Measurements from ENCODE around the gene SP100. TPM values are rescaled to one million over a fixed set of nuclear protein-coding genes. Genes with fewer than 3 reads are reported as not detected.
"Not testable (repeated sequence)": the region's sequence is repeated elsewhere in the genome, so short reads cannot be mapped to it uniquely, and the experiment has no call there.

Gene SP100
- total RNA-seq (2014; rRNA removed; shearing (Covaris generic)): 60.3 and 71.5 TPM in 2 replicates
- polyA plus RNA-seq (2015; cell fraction: cytosol; rRNA removed): 107 and 111 TPM in 2 replicates
- 119 and 123 TPM in 2 replicates for polyA plus RNA-seq (2015; cell fraction: nucleus; rRNA removed)

DNA sequence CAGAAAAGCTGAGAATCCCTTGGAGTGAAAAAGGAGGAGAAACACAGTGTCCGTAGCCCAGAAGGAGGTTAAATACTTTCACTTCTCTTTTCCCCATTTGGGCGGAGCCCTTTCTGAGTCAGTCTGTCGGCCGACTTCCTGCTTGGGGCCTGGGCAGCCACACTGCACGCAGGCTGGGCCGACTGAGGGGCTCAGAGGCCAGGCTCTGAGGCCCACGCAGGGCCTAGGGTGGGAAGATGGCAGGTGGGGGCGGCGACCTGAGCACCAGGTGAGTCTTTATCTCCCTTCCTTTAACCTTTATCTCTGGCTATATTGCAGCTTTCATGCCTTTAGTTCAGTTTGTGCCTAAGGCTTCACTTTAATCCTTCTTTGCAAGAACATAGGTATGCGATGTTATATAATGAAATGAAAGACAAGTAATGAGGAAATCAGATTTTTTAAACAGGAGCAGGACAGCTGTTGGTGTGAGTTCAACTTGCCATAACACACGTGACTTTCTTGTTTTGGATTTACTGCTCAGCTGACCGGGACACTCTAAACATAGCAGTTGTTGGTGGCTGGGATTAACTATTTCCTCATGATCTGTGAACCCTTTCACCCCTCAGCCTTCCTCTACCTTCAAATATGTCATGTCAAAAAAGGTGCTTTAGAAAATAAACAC is at the start of gene SP100:
Gene SP100 (plus strand): TSS at position 141 of the 661 bp plus-strand sequence. CDS start 96 bp downstream, at position 237.
- DNase-seq (ENCODE audit: low read depth): peak; percentile 83

DNA sequence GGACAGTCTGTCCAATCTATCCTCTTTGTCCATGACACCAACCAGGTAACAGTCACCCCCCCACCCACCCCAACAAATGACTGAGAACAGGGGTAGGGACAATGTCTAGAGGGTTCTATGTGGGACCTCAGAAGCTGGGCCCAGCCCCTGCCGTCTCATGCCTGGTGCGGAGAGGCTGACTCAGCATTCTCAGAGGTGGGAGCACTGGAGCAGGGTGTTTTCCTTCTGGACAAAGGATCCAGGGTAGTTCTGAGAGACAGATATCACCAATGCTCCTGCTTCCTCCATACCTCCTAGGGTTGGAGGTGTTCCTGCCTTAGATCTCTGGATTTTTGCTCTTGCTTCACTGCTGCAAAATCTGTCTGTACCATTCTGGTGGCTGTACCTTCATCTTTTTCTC is 33.9 kb upstream of the SP100 start:
- DNase-seq (ENCODE audit: low read depth): no peak

DNA sequence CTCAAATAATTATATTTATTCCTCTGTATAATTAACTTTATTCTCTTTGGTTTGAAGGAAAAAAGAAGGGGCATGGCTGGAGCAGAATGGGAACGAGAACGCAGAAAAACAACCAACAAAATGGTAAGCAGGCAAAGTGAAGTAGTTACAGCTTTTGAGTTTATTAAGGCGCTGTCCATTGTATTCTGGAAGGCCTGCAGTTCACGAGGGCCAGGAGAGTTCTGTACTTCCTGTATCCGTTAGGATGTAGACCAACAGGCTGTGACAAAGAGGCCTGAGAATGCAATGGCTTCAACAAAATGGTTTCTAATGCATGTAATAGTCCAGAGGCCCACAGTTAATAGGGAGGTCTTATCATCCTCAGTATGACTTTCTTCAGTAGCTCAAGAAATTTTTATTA is 32.5 kb upstream of the SP100 start:
- no peak for DNase-seq (ENCODE audit: low read depth)

DNA sequence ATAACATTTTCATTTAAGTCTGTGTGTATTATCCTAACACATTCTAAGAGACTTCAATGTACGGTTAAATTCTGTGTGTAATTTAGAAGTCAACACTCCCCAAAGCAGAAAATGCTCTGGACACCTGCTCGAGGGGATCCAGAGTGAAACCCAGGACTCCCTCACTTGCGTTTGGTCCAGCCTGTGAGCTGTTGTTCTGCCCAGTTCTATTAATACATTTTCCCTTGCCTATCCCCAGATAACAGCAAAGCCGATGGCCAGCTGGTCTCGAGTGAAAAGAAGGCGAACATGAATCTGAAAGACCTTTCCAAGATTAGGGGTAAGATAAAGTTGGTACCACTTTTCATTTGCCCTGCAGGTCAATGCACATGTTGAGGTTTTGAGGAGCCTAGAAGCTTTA is 31.0 kb upstream of the SP100 start:
- DNase-seq (ENCODE audit: low read depth): no peak

DNA sequence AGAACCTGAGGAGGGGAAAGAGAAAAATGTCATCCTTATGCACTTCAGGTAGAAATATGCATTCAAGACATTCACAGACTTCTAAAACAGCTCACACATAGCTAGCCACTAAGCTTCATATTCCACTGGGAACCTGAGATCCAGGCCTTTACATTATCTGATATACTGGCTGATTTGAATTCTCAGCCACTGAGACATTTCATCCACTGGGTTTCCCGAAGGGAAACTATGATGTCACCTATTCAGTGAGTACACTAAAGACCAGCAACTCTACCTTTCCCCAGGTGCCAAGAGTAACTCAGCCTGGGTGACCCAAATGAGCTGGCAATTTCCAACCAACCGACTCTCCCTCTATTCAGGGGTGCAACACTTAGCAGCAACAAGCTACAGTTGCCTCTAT is 21.7 kb upstream of the SP100 start:
- no peak for DNase-seq (ENCODE audit: low read depth)

DNA sequence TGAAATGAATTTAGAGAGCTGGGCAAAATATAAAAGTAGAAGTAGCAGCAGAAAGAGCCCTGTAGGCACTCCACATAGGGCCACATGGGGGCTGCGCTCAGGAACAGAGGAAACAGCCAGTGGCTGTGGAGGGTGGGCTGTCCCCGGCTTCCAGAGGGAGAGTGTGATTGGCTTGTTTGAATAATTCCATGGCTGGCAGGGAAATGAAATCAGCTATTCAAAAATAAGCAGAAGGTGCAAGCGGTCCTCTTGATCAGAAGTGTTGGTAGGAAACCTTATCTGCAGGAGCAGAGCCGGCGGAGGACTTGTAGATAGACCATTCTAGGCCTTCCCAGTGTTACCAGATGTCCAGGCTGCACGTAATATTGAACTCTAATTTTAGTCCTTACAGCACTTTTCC is 17.3 kb upstream of the SP100 start:
- not testable (repeated sequence) for DNase-seq (ENCODE audit: low read depth)

DNA sequence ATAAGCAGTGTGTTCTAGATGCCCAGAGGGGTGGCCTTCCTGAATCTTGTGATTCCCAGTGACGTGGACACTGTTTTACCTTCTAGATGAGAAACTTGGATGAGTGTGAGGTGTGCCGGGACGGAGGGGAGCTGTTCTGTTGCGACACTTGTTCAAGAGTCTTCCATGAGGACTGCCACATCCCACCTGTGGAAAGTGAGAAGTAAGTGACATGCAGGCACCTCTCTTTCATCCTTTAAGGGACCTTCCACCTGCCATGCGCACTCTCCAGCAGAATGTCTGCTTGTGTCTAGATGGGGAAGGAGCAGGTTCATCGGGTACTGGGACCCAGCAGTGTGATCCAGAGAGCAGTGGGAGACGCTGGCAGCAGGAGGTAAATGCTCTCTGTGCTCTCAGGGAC is 16.0 kb upstream of the SP100 start:
- no peak for DNase-seq (ENCODE audit: low read depth)

DNA sequence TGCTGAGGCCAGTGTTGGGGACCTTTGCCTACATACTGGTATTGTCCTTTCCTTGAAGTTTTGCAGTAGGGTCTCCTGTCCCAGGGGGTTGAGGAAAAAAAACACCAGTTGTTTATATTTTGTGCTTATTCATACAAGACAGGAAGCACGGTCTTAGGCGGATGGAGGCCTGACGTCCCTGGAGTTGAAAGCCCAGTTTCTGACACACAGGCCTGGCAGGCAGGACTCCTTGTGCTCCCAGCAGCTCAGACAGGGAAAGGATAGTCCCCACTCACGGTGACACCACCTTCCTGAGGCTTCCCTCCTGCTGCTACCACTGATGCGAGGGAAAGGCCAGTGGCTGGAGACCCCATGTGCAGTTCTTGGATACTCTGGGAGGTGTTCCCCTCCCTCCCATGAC is 15.5 kb upstream of the SP100 start:
- no peak for DNase-seq (ENCODE audit: low read depth)

DNA sequence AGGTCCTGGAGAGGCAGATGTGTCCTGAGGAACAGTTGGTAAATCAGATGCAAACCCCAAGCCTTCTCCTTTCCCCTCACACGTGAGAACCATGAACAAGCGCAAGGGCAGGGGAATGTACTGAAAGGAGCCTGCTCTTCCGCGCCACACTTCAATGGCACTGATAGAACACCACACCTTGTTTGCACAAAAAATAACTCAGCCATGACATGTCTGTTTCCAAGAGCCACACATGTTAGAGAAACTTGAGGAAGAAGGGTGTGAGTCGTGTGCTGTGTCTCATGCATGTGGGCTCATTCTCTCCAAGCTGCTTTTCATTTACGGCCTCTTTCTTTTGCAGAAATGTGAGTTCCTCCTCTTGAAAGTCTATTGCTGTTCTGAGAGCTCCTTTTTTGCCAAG is 15.0 kb upstream of the SP100 start:
- not testable (repeated sequence) for DNase-seq (ENCODE audit: low read depth)

DNA sequence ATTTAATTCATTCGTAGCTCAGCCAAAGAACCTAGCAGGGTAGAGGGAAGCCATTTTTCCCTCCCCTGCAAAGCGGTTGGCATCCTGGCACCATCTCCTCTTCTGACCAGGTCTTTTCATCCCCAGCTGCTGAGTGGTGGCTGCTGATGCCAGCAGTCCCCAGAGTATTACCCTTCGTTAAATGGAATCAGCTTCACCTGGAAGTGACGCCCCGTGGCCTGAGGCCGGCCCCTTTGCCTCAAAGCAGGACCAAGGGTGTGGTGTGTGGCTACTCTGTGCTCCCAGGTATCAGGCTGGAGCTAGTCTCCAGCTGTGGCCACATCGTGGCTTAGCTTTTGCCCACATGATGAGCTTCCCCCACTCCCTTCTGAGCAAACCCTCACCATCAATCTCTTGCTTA is 12.3 kb upstream of the SP100 start:
- DNase-seq (ENCODE audit: low read depth): no peak

DNA sequence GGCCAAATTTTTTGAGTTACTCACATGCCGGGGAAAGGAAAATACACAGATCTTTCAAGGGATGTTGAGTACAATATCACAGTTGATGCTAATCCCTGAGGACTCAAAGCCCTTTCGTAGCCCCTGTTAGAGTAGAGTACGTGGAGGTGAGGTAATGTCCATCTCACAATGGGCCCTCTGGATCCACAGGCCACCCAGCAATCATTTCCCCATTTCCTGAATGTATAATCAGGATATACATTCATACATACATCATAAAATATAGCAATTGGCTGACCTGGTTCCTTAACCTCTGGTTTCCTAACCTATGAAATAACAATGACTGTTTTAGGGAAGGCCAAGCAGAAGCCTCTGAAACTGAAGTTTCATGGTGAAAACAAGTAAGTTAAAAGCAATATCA is 10.2 kb upstream of the SP100 start:
- DNase-seq (ENCODE audit: low read depth): no peak

DNA sequence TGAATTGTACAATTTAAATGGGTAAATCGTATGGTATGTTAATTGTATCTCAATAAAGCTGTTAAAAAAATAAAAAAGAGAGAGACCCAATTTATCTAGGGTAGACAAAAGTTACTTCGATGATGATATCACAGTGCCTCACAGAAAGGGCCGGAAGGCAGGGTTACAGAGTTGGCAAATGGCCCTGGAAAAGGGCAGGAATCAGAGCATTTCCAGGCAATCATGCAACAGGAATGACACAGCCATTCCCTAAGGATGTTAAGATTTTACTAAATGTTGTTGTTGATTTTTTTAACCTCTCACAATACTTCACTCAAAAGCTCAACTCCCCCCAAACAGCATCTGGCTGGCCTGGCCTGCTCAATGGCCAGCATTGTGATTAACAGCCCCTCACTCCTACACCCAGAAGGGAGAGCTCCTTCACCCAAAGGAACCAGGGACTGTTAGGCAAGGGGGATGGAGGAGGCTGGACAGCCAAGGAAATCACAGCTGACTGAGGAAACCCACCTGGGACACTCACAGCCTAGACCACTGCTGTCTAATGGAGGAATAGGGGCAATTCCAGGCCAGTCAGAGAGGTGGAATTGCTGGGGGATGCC is 7.7 kb upstream of the SP100 start:
- peak; percentile 80 for DNase-seq (ENCODE audit: low read depth)

DNA sequence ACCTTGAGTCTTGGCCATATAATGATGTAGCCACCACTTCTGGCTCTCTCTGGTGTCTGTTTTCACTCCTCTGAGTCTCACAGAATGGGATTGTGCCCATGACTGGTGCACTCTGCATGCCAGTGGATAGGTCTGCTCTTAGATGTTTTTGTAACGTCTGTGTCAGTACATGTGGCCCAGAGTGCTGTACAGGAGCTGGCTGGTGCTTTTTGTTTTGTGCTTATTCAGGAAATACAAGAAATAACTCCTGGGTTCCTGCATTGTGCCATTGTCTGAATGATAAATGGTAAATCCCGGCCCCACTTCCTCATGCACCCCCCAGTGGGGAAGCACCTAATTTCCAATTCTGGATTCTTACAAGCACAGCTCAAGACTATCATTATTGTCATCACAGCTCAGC is 6.7 kb upstream of the SP100 start:
- DNase-seq (ENCODE audit: low read depth): not testable (repeated sequence)

DNA sequence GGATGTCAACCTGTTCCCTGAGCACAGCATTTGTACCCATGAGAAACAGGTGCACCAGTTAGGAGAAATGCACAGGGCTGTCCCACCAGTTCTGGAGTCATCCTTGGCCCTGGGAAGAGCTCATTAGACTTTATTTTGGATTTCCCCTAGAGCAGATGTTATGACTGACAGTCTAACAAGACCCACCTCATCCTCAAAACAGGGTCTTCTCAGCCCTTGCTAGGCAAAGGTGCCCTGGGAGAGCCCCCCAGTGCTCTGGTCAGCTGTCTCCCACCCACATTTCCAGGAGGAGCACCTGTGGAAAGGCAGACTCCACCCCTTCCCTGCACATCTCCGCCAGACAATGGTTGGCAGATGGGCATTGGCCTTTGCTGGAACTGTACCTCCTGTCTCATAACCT is 5.7 kb upstream of the SP100 start:
- DNase-seq (ENCODE audit: low read depth): no peak

DNA sequence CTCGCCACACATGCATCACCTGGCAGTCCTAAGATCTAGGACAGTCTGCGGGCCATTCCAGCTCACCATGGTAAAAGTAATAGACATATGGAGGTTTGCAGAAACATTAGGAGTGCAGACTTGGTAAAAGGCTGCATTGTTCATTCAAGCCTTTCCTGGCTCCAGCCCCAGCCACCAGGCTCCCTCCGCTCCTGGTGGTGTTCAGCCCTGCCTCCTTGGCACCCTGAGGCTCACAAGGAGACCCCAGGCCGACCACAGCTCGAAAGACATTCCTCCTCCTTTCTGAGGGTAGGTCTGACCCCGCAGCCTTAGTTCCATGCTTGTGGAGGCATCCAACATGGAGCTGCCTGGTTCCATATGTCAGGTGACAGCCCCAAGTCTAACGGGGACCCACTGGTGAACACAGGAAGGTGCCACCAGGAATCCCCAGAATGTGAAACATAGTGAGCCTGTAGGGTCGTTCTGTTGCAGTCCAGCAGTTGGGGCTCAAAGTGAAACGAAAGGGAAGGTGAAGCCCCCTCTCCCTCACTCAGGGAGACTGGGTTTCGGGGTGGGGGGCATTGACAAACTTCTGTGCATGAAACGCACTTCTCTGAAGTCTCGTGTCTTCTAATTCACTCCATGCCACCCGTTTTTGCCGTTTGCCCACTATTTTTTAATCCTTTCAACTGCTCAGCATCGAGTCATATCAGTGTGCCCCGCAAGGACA is 5.0 kb upstream of the SP100 start:
- DNase-seq (ENCODE audit: low read depth): no peak

DNA sequence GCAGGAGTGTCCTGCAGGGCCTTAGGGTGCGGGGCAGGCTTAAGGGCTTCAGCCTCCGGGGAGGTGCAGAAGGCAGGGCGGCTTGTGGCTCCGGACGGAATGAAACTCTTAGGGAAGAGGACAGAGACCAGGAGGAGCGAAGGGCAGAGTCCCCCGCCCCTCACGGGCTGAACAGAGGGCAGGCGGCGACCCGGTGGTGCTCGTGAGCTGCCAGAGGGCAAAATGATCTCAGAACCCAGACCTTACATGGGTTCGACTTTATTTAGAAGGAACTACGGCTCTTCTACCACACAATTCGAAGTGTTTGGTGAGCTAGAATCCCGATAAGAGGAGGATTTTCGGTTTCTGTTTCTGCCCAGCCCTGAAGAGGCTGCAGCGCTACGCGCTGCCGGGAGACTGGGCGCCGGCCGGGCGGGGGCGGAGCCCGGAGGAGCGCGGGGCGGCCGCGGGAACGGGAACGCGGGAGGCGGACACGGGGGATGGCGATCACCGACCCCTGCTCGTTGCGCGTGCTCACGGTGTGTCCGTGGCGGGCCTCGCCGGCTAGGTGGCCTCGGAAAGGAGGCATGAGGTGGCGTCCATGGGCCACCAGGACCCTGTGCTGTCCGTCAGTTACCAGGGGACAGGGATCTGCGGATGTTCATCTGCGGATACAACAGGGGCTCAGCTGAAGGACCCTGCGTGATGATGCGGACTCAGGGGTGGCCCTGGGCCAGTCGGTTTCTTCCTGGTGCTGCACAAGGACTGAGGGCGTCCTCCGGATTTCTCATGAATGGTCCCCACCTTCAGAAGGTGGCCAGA is 4.2 kb upstream of the SP100 start:
- DNase-seq (ENCODE audit: low read depth): peak; percentile 66

DNA sequence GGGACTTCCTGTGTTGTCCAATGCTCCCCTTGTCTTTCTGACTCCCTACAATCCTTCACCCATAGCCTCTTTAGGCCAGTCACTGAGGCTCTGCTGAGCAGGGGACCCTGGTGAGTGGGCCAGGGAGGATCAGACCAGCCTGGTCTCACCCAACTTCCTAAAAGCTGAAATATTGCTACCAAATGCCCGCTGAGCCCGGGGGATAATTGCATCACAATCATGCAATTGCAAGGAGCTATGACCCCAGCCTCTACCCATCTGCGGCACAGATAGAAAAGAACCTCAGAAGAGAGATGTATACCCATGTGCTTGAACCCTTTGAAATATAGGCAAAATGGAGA is 3.7 kb upstream of the SP100 start:
- DNase-seq (ENCODE audit: low read depth): no peak

DNA sequence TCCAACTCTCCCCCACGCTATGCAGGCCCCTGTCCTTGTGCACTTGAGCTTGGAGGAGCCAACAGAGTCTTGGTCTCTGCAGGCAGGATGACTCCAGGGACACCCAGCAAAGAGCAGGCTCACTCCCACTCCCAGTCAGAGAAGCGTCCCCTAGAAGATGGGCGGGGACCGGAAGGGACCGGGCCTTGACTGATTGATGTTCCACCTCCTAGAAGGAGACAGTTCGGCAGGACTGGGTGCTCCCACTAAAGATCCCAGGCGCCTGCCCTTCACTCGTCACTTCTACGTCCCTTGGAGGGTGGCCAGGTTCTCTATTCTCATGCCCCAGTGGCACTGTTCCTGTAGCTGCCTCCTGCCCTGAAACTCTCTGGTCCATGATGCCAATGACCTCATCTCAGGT is 3.2 kb upstream of the SP100 start:
- DNase-seq (ENCODE audit: low read depth): no peak

DNA sequence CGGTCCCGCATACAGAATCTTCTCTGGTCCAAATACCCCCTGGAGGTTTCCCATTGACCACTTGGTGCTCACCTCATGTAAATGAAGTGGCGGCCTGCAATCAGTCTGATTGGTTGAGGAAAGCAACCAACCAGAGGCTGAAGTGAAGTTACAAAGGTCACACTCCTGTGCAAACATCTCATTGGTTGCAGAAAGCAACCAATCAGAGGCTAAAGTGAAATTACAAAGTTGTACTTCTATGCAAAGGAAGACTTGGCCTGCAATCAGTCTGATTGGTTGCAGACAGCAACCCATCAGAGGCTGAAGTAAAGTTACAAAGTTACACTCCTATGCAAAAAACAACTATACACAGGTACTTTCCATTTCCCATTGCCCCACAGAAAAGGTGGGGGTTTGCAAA is 2.5 kb upstream of the SP100 start:
- no peak for DNase-seq (ENCODE audit: low read depth)

DNA sequence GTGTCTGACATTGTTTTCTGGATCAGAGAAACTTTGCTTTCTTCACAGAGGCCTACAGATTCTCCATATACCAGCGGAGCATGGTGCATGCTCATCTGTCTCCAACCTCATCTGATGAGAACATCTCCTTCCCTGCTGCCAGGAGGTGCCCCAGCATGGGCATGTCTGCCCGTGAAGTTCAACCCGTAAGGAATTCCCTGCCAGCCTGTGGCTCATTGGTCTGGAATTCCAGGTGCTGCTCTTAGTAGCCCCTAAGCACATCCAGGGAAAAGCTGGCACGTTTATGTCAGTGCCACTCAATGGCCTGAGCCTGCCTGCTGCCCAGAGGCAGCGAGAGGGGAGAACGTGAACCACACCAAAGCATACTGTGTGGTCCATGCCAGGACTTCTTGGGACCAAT is 1.7 kb upstream of the SP100 start:
- DNase-seq (ENCODE audit: low read depth): no peak

DNA sequence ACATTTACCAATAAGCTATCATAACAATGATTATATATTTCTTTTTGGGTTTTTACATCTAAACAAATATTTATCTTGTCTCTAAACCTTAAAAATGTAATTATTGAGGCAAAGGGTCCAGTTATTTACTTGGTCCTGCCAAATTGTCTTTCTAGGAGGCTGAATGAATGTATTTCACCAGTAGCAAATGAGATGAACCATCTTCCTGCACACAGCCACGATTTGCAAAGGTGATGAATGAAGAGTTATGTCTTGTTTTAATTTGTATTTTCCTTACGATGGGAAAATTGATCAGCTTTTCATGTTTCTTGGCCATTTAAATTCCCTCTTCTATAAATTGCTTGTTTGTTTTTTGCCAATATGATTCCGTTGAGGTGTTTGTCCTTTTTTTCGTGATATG is 1.4 kb downstream of the SP100 start:
- DNase-seq (ENCODE audit: low read depth): no peak

Data from HT1080 (cell line).